ENCODE results near the gene DNMT1. TPM values are rescaled to one million over a fixed set of nuclear protein-coding genes. Genes with fewer than 3 reads are reported as not detected.
"Not testable (repeated sequence)": the region's sequence is repeated elsewhere in the genome, so short reads cannot be mapped to it uniquely, and the experiment has no call there.

The DNMT1 gene
- 100 to 1,000 TPM; 345 to 355 TPM for total RNA-seq

DNA sequence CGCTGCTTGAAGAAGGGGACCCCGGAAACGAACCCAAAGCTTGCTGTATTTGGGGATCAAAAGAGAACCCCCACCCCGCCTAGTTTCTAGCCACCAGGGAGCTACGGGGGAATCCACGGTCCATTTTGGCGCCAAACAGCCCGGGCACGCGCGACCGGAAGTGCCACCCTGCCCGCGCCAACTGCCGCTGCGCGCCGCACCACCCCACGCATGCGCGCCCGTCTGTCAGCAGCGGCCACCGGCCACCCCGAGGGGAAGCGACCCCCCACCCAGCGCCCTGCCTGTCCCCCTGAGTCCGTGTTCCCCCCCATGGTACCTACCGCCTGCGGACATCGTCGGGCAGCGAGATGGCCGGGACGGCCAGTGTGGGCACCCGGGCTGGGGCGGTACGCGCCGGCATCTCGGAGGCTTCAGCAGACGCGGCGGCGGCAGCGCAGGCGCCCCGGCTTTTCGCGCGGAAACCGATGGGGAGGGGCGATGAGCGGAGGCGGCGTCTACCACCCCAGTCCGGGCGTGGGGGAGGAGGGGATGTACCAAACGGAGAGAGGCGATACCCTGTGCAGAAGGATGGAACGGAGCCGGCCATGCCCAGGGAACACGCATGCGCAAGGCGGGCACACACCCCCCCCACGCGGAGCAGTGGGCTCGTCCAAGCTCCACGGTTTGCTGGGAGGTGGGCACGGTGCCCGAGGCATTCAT, at the start of gene DNMT1:
Gene DNMT1, minus strand, starts transcription at position 454 of the 699 bp plus-strand sequence. Its CDS starts 54 bp downstream, at position 400.
- CTCF ChIA-PET, result interaction anchor here (0.6 to 1.8 kb wide), 3 partner anchors 55 to 224 kb away, joined by 3 to 12 read pairs (median 3); no protein-coding TSS in a partner anchor
- POLR2A ChIA-PET, result interaction anchor here (0.5 to 1.2 kb wide), 7 partner anchors 10 to 568 kb away, joined by 3 to 7 read pairs (median 5); no protein-coding TSS in a partner anchor

DNA sequence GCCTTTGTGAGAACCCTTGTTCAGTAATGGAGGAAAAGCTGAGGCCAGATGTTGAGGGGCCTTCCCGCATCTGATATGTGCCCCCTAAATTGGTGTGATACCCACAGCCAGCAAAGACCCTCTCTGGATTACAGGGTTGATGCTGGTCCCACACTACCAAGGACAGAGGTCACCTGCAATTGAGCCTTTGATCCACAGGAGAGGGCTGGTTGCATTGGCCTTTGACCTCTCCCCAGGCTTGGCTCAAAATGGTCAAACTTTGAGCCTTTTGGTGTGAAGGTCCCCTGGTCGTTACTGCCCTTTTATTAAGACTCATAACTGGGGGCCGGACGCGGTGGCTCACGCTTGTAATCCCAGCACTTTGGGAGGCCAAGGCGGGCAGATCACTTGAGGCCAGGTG, 48.9 kb upstream of the DNMT1 start:
- ChIA-PET POLR2A (interaction anchor here (0.7 kb wide), 1 partner anchor 36 kb away, joined by 3 read pairs; no protein-coding TSS in a partner anchor), CTCF (interaction anchor here (1.6 kb wide), 1 partner anchor 16 kb away, joined by 6 read pairs; no protein-coding TSS in a partner anchor)

DNA sequence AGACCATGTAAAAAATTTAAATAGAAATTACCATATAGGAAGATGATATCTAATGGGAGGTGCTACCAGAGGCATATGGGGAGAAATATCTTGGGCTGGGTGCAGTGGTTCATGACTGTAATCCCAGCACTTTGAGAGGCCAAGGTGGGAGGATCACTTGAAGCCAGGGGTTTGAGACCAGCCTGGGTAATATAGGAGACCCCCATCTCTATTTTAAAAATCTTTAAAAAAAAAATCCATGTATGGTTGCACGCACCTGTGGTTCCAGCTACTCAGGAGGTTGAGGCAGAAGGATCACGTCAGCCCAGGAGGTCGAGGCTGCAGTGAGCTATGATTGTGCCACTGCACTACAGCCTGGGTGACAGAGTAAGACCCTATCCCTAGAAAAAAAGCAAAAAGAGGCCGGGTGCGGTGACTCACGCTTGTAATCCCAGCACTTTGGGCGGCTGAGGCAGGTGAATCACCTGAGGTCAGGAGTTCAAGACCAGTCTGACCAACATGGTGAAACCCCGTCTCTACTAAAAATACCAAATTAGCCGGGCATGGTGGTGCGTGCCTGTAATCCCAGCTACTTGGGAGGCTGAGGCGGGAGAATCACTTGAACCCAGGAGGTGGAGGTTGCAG, 47.2 kb upstream of the DNMT1 start:
- CTCF ChIA-PET, result not testable (repeated sequence)

DNA sequence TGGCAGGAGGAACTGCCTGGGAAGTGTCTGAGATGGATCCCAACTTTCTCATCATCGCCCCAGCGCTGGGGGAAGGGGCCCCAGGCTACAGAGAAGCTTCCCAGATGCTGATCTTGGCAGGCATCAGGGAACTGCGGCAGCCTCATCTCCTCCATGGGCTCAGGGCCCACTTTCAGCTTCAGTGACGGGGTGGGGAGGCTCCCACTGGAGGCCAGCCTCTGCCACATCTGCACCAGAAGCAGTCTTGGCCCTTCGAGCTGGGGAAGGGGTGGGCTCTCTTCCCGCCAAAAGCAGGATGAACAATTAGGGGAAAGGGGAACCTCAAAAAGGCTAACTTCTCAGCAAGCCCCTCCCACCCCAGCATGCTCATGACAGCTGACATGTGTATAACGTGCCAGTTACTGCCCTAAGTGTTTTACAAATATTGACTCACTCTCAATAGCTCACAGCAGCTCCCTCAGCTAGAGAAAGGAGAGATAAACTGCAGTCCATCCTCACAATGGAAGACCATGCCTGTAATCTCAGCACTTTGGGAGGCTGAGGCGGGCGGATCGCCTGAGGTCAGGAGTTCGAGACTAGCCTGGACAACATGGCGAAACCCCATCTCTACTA, 43.5 kb upstream of the DNMT1 start:
- CTCF ChIA-PET, result interaction anchor here (0.7 to 1.3 kb wide), 3 partner anchors 12 to 69 kb away, joined by 3 to 4 read pairs (median 3); no protein-coding TSS in a partner anchor
- POLR2A ChIA-PET, result no interaction called here

More for the DNA sequence above, 47.2 kb upstream of the DNMT1 start:
- POLR2A ChIA-PET, result not testable (repeated sequence)

DNA sequence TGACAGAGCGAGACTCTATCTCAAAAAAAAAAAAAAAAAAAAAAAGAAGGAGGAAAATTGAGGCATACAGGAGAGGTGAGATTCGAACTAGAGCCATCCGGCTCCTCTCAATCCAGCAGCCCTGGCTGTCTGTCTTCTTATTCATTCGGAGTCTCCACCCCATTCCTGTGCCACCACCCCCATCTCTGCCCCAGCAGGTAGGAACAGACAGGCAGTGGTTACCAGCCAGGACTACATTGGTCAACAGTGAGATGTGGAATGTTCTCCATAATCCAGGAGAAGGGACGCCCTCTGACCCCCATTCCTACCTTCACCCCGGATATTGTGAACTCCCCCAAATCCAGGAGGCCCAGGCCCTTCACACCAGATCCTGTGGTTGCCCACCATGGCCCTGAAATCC, 42.9 kb upstream of the DNMT1 start:
- ChIA-PET POLR2A (no interaction called here), CTCF (interaction anchor here (0.6 to 1.3 kb wide), 3 partner anchors 12 to 183 kb away, joined by 3 to 4 read pairs (median 3); no protein-coding TSS in a partner anchor)

DNA sequence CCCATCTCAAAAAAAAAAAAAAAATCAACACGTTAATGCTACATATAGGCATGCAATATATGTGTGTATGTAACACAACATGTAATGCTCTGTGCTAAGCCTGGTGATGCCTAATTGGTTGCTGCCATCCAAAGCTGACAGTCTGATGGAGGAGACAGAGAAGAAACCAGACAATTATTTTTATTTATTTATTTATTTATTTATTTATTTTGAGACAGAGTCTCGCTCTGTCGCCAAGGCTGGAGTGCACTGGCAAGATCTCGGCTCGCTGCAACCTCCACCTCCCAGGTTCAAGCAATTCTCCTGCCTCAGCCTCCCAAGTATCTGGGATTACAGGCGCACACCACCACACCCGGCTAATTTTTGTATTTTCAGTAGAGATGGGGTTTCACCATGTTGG, 40.7 kb upstream of the DNMT1 start:
- POLR2A ChIA-PET, result interaction anchor here (0.6 kb wide), 2 partner anchors 23 to 411 kb away, joined by 4 read pairs; no protein-coding TSS in a partner anchor
- CTCF ChIA-PET, result interaction anchor here (1.1 to 2.3 kb wide), 3 partner anchors 15 to 168 kb away, joined by 3 to 12 read pairs (median 5); partner anchors contain the start of gene CDC37

DNA sequence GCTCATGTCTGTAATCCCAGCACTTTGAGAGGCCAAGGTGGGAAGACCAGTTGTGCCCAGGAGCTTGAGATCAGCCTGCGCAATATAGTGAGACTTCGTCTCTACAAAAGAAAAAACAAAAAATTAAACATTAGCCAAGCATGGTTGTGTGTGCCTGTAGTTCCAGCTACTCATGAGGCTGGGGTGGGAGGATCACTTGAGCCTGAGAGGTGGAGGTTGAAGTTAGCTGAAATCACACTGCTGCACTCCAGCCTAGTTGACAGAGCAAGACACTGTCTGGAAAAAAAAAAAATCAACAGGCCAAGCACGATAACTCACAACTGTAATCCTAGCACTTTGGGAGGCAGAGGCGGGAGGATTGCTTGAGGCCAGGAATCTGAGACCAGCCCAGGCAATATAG, 40.2 kb upstream of the DNMT1 start:
- ChIA-PET CTCF (interaction anchor here (2.0 to 2.3 kb wide), 2 partner anchors 15 kb away, joined by 5 to 12 read pairs; no protein-coding TSS in a partner anchor), POLR2A (no interaction called here)

DNA sequence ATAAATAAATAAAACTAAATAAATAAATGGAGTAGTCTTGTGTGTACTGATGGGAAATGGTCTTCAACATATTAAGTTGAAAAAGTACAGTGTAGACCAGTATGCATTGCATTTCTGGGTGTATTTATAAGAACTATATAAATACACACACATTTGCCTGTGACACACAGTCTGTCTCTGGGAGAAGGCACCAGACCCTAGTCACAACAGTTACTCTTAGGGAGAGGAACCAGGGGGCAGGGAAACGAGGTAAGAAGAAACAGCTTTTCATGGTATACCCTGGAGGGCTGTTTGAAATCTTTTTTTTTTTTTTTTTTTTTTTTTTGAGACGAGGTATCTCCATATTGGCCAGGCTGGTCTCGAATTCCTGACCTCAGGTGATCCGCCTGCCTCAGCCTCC, 39.2 kb upstream of the DNMT1 start:
- POLR2A ChIA-PET, result no interaction called here
- CTCF ChIA-PET, result interaction anchor here (0.6 to 0.8 kb wide), 2 partner anchors 16 to 71 kb away, joined by 3 to 4 read pairs; no protein-coding TSS in a partner anchor

DNA sequence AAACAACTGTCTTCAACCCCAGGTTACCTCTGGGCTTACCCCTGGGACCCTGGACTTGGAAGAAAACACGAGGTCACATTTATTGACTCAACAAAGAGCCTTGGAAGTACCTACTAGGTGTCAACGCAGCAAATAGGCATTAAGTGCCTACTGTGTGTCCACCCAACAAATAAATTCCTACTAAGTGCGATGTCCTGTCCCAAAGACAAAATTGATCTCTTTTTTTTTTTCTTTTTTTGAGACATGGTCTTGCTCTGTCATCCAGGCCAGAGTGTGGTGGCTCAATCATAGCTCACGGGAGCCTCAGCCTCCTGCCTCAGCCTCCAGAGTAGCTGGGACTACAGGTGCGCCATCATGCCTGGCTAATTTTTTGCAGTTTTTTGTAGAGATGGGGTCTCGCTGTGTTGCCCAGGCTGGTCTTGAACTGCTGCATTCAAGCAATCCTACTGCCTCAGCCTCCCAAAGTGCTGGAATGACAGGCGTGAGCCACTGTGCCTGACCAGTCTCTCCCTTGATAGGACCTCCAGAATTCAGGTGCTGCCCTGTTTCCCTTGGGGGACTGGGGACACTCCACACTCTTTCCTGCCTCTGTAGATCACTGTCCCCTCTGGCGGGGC, 37.0 kb upstream of the DNMT1 start:
- ChIA-PET POLR2A (interaction anchor here (0.5 to 1.3 kb wide), 4 partner anchors 37 to 118 kb away, joined by 3 to 5 read pairs (median 4); partner anchors contain the start of gene DNMT1), CTCF (interaction anchor here (1.0 to 1.4 kb wide), 2 partner anchors 18 to 39 kb away, joined by 3 to 4 read pairs; no protein-coding TSS in a partner anchor)

DNA sequence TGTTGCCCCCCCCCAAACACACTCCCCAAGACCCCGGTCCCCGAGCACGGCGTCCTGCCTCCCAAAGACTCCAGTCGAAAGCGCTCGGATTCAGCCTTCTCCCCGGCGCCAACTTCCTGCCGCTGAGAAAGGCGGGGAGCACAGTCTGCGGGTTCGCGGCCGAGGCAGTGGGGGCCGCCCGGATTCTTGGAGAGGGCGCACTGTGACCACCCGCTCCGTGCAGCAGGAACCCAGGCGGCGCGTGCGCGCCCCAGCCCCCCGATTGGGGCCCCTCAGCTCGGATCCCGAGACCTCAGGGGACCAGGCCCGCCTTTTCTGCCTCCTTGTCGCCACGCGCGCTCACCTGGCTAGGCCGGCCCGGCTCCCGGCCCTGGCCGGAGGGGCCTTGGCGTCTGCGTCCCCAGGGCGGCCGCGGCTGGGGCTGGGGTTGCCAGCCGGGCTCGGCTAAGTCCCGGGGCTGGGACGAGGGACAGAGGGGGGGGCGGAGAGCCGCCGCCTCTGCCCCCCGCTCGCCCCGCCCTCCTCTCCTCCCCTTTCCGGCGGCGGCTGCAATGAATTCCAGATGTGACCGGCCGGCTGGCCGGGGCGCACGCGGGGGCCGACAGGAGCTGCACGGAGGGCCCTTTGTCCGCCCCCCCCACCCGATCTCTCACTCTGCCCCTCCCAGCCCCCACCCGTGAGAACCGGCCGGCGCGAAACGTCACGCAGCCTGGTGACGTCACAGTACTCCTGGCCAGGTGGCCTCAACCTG, 36.3 kb upstream of the DNMT1 start, which contains the start of gene S1PR2:
Gene S1PR2, minus strand, starts transcription at position 471 of the 751 bp plus-strand sequence. CDS start 6,426 bp downstream, outside the sequence.
- ChIA-PET POLR2A (interaction anchor here (0.5 to 1.3 kb wide), 4 partner anchors 37 to 118 kb away, joined by 3 to 5 read pairs (median 4); partner anchors contain the start of gene DNMT1), CTCF (interaction anchor here (1.0 to 4.0 kb wide), 4 partner anchors 10 to 38 kb away, joined by 3 to 28 read pairs (median 4); no protein-coding TSS in a partner anchor)

DNA sequence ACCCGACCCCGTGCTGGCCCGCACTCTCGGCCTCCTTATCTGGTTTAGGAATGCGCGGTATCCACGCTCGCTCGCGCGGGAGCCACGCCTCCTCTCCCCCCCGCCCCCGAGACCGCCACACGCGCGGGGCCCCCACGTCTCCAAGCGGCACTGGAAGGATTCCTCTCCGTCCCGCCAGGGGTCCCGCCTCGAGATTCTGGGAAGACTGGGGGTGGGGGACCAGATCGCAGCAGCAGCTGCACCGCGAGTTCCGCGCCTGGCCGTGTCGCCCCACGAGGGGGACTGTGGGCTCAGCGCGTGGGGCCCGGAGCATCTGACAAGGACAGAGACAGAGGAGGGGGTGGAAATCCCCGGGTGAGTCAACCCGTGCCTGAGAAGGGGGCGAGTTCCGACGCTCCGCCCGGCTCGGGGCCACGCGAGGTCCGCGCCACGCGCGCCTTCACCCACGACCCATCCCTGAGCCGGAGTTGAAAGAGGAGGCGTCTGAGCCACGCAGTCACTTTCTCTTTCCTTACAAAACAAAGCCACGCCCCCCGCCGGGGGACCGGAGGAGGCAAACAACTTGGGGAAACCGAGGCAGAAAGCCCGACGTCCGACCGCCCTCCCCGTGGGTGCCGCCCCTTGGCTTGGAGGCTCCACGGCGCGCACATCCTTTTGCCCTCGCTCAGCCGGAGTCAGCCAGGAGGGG, 35.6 kb upstream of the DNMT1 start:
- ChIA-PET CTCF (interaction anchor here (1.0 to 4.0 kb wide), 2 partner anchors 9 to 20 kb away, joined by 4 to 28 read pairs; no protein-coding TSS in a partner anchor), POLR2A (interaction anchor here (1.3 kb wide), 1 partner anchor 117 kb away, joined by 4 read pairs; no protein-coding TSS in a partner anchor)

DNA sequence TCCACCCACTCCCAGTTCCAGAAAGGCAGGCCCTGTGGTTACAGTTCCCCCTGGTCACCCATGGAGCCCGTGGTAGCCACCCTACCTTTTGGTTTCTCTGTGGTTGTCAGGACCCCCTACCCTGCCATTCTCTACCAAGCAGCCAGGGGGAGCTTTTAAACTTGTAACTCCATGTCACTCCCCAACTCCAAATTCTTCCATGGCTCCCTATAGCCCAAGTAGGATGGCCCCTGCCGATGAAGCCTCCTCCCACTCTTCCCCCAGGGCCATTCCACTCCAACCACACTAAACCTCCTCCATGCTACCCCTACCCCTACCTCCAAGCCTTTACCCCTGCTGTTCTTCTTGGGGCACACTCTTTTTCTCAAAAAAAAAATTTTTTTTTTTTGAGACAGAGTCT, 34.2 kb upstream of the DNMT1 start:
- POLR2A ChIA-PET, result interaction anchor here (0.6 to 0.7 kb wide), 2 partner anchors 21 to 39 kb away, joined by 5 read pairs; no protein-coding TSS in a partner anchor
- CTCF ChIA-PET, result interaction anchor here (0.7 to 4.0 kb wide), 7 partner anchors 9 to 160 kb away, joined by 3 to 28 read pairs (median 4); no protein-coding TSS in a partner anchor

DNA sequence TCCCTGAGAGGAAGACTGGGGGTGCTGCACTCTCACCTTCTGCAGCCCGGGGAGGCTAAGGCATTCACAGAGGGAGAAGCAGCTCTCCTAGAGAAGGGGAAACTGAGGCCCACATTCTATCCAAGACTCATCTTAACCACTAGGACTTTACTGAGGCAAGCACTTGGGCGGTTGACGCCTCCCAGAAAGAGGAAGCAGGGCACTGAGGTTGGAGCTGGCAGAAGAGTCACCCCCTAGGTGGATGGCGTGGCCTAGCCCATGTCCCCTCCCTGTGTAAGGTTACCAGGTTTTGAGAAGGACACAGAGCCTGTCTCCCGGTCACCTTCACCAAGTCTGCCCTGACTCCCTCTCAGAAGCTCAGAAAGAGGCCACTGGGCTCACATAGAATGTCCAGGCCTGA, 33.6 kb upstream of the DNMT1 start:
- CTCF ChIA-PET, result interaction anchor here (0.7 to 4.0 kb wide), 7 partner anchors 9 to 67 kb away, joined by 3 to 28 read pairs (median 5); no protein-coding TSS in a partner anchor
- POLR2A ChIA-PET, result interaction anchor here (0.7 kb wide), 1 partner anchor 39 kb away, joined by 5 read pairs; no protein-coding TSS in a partner anchor

DNA sequence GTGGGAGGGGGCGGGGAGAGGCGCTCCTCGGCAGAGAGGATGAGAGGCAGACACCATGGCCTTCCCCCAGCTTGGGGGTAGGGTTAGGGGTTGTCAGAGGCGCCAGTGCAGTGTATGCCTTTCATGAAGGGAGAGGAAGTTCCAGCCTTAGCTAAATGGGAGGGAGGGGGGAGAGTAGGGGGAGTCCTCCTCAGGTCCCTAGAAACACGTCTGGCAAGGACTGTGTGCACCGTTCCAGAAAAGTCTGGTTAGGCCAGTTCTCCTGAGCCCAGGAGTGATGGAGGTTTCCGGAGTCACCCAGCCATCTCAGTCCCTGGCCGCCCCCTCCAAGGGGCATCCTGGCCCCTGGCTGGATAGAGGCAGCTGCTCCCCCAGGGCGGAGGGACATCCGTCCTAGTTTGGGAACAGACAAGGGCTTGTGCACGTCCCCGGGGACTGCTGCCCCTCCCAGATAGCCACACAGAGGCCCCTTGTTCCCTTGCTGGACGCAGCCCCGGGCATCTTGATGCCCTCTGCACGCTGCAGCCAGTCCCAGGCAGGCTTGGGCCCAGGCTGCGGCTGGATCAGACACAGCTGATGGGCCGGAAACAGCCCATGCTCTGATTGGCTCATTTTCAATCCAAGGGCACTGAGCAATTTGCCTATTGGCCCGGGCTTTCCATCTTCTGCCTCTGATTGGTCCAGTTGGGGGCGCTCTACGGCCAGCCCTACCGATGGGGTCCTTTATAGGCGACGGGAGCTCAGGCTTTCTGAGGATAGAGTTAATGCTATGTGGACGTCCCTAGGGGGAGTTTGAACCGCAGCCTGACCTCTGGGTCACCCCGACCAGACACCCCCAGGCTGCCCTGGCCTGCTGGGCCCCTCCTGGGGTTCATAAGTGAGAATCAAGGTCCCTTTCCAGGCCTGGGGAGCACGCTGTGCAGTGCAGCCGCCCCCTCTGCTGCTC, 32.5 kb upstream of the DNMT1 start:
- CTCF ChIA-PET, result interaction anchor here (0.6 to 4.0 kb wide), 5 partner anchors 9 to 139 kb away, joined by 3 to 28 read pairs (median 5); no protein-coding TSS in a partner anchor
- POLR2A ChIA-PET, result interaction anchor here (0.6 to 1.0 kb wide), 2 partner anchors 9 to 450 kb away, joined by 5 to 8 read pairs; no protein-coding TSS in a partner anchor

DNA sequence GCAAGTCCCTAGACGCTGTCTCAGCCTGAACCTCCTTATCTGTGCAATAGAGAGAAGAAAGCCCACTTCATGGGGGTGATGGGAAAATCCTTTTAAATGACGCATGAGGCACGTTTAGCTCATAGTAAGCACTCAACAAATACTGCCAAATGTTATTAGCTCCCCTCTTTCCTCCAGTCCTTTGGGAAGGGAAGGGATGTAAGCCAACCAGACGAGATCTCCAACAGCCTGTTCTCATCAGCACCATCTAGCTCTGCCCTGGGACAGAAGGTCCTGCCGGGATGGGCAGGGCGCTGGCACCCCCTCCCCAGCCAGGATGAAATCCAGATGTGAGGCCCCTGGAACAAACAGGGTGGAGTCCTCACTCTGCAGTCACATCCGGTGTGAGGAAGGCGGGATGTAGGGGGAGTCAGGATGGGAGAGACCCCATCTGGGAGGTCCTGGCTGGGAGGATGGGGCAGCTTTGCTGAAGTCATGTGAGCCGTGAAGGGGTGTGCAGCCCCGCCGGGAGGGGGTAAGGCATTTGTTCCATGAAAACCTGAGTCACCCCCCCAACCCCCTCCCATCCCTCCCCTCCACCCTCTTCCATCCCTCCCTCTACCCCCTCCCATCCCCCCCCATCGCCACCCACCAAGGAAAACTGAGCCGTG, 31.7 kb upstream of the DNMT1 start:
- CTCF ChIA-PET, result interaction anchor here (0.5 to 1.9 kb wide), 6 partner anchors 12 to 140 kb away, joined by 3 to 6 read pairs (median 4); no protein-coding TSS in a partner anchor
- POLR2A ChIA-PET, result interaction anchor here (0.6 to 1.0 kb wide), 2 partner anchors 10 to 451 kb away, joined by 5 to 8 read pairs; no protein-coding TSS in a partner anchor
